ENCODE data around the gene QRFPR. TPM values are rescaled to one million over a fixed set of nuclear protein-coding genes. Genes with fewer than 3 reads are reported as not detected.

The QRFPR gene
- total and polyA plus RNA-seq, 2 of the 4 experiments (the other 2 are of a cell fraction), result not detected

DNA sequence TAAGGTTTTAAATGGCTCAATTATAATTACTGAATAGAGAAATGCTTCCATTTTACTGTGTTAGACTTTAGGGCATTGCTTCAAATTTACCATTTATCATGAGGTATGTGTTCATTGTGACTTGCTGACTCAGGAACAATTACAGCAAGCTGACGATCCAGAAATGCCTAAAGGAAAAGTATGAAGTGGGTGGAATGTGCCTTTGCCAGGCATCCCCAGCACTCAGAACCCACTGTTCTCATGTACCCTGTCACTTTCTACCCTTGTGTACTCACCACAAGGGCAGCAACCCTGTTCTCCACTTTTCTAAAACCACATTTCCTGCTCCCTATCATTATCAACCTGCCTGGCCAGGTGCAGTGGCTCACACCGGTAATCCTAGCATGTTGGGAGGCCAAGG, 41.5 kb downstream of the QRFPR start:
- ATAC-seq (ENCODE audit: low read depth) (no peak), DNase-seq (no peak)
- H4K91ac ChIP-seq (ENCODE audit: insufficient read depth, low read depth, low read length), result no peak overlapping the region
- H3K36me3 ChIP-seq (ENCODE audit: control insufficient read depth, insufficient read depth, low read length), result no peaks in the 10 kb centered on the region
- no peak overlapping the region for H3K23ac ChIP-seq (ENCODE audit: low read depth, low read length)
- no peak overlapping the region for H3K18ac ChIP-seq (ENCODE audit: low read depth, low read length)
- no peak overlapping the region for H2AK9ac ChIP-seq (replicated peaks; ENCODE audit: low read depth, low read length, poor library complexity)
- H3K9ac ChIP-seq (ENCODE audit: low read depth, low read length), result no peak overlapping the region
- no peak overlapping the region for H3K56ac ChIP-seq (ENCODE audit: extremely low read depth, insufficient read depth, low read length)
- intact Hi-C loops (cut with micrococcal nuclease), result no loop called here
- dilution Hi-C loops (cut with HindIII; ENCODE audit: low sequenced_read_pairs, unreplicated experiment), result no loop called here
- H3K9me1 ChIP-seq (ENCODE audit: insufficient read depth, low read length), result no peaks in the 10 kb centered on the region
- no peak overlapping the region for H4K8ac ChIP-seq (ENCODE audit: low read depth in 2 of 2, low read length in 2 of 2)
- no peaks in the 10 kb centered on the region for H3K4me1 ChIP-seq (ENCODE audit: control insufficient read depth, insufficient read depth, low read length)
- no peak overlapping the region for H3K4me2 ChIP-seq (ENCODE audit: low read depth, low read length)
- no peak overlapping the region for H3K4ac ChIP-seq (ENCODE audit: low read depth, low read length)
- no peaks in the 10 kb centered on the region for H3K27me3 ChIP-seq (ENCODE audit: control insufficient read depth, insufficient read depth, low read length)
- no peak overlapping the region for H2AK5ac ChIP-seq (ENCODE audit: low read depth, low read length)
- H2AFZ ChIP-seq (replicated peaks; ENCODE audit: low read length, poor library complexity), result no peak overlapping the region
- H2BK15ac ChIP-seq (ENCODE audit: low read depth, low read length), result no peak overlapping the region
- H3K27ac ChIP-seq (ENCODE audit: insufficient read depth, low read length), result no peak overlapping the region
- H4K20me1 ChIP-seq (ENCODE audit: insufficient read depth, low read length), result no peaks in the 10 kb centered on the region
- WGBS, 2 experiments (ENCODE audit: extremely low coverage in 2 of 2, insufficient read length in 1 of 2), result no CpG with 5 or more reads among the region's 2 CpGs
- BruUV-seq (replicated peaks), result no TSS peak
- no peaks in the 10 kb centered on the region for H3K79me1 ChIP-seq (ENCODE audit: low read depth in 1 of 2, low read length in 2 of 2)
- no peak overlapping the region for H4K5ac ChIP-seq (ENCODE audit: low read depth, low read length)
- H2BK5ac ChIP-seq (ENCODE audit: low read depth, low read length, poor library complexity, severe bottlenecking), result no peak overlapping the region
- CTCF ChIA-PET, result no interaction called here
- TF ChIP-seq, protein P1, sequence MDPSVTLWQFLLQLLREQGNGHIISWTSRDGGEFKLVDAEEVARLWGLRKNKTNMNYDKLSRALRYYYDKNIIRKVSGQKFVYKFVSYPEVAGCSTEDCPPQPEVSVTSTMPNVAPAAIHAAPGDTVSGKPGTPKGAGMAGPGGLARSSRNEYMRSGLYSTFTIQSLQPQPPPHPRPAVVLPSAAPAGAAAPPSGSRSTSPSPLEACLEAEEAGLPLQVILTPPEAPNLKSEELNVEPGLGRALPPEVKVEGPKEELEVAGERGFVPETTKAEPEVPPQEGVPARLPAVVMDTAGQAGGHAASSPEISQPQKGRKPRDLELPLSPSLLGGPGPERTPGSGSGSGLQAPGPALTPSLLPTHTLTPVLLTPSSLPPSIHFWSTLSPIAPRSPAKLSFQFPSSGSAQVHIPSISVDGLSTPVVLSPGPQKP (IDR thresholded peaks at IDR 0.05; ENCODE audit: borderline replicate concordance, low read depth, low read length), result no peak
- 0 out of 2 replicates have a peak, but pooled peaks have one; percentile 25 for TF ChIP-seq MAFK (IDR thresholded peaks at IDR 0.05; ENCODE audit: low read depth, low read length)
- H2BK120ac ChIP-seq (ENCODE audit: low read depth, low read length), result no peak overlapping the region
- POLR2A ChIA-PET (ENCODE audit: unreplicated experiment), result no interaction called here
- in situ Hi-C loops (cut with MboI; ENCODE audit: low sequenced_read_pairs), result no loop called here
- H3K4me3 ChIP-seq (ENCODE audit: insufficient read depth, low read depth, low read length), result no peak overlapping the region
- no peak overlapping the region for H2BK20ac ChIP-seq (ENCODE audit: low read depth, low read length)
- no peaks in the 10 kb centered on the region for H3K9me3 ChIP-seq (ENCODE audit: control insufficient read depth, insufficient read depth, low read length)
- no peak overlapping the region for H3K14ac ChIP-seq (replicated peaks; ENCODE audit: low read depth, low read length)

All from IMR-90 (cell line).